ENCODE measurements around the gene CDRT4.

GRCh38 chr17:15454346-15454745 lies 13.1 kb downstream of the CDRT4 start:
- TF ChIP-seq, protein P1, sequence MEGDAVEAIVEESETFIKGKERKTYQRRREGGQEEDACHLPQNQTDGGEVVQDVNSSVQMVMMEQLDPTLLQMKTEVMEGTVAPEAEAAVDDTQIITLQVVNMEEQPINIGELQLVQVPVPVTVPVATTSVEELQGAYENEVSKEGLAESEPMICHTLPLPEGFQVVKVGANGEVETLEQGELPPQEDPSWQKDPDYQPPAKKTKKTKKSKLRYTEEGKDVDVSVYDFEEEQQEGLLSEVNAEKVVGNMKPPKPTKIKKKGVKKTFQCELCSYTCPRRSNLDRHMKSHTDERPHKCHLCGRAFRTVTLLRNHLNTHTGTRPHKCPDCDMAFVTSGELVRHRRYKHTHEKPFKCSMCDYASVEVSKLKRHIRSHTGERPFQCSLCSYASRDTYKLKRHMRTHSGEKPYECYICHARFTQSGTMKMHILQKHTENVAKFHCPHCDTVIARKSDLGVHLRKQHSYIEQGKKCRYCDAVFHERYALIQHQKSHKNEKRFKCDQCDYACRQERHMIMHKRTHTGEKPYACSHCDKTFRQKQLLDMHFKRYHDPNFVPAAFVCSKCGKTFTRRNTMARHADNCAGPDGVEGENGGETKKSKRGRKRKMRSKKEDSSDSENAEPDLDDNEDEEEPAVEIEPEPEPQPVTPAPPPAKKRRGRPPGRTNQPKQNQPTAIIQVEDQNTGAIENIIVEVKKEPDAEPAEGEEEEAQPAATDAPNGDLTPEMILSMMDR (IDR thresholded peaks at IDR 0.05), result no peak
- TF ChIP-seq POLR2AphosphoS5 (IDR thresholded peaks at IDR 0.05) (no peak), POLR2A (IDR thresholded peaks at IDR 0.05) (no peak), EP300 (IDR thresholded peaks at IDR 0.05) (no peak)
